Peyer's patch (tissue), 4 donors: Measurements from ENCODE around the gene CA7.

ENCODE experiments used
- POLR2A ChIP-seq, 2 donors: fragments of 450-650 bp; IDR thresholded peaks; one replicate each; pipeline ENCODE4 v1.5.1; 2017; ENCODE audit warnings: antibody characterized with exemption in 2 of 2, mild to moderate bottlenecking in 2 of 2, moderate library complexity in 2 of 2
- TF ChIP-seq, protein P1 (sequence below), 6 experiments: fragments of 450-650 bp in 4 of 6; fragments of 200-600 bp in 2 of 6; sonication (generic) in 1 of 6; IDR thresholded peaks; one replicate each; pipeline ENCODE4 v1.5.1; 2017 to 2019; ENCODE audit warnings: antibody characterized with exemption in 6 of 6, mild to moderate bottlenecking in 3 of 6, moderate library complexity in 1 of 6

DNA sequence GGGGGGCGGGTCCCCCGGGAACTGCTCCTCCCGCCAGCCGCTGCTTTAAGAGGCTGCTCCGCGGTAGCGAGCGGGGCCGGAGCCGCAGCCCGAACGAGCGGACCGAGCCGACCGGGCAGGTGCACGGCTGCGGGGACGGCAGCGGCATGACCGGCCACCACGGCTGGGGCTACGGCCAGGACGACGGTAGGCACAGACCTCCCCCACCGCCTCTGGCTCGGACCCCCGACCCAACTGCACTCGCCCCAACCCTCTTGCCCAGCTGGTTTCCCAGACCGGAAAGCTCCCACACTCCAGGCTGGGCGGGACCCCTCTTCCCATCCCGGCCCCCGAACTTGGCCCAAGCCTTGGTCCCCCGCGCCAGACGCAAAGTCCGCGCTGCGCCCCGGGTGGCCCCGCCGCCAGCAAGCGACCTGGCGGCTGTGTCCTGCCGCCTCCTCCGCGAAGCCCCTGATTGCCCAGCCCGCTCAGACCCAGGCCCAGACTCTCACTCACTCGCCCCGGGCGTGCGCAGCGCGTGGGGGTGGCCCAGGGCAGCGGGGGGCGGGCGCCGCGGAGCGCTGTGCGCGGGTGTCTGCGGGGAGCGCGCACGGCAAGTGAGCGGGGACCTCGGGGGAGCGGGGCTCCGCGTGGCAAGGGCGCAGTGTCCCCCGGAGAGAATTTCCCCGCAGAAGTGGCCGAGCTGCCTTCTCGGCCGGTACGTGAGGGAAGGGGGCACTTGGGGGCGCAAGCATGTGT lies at the start of gene CA7:
- TF ChIP-seq, protein P1, sequence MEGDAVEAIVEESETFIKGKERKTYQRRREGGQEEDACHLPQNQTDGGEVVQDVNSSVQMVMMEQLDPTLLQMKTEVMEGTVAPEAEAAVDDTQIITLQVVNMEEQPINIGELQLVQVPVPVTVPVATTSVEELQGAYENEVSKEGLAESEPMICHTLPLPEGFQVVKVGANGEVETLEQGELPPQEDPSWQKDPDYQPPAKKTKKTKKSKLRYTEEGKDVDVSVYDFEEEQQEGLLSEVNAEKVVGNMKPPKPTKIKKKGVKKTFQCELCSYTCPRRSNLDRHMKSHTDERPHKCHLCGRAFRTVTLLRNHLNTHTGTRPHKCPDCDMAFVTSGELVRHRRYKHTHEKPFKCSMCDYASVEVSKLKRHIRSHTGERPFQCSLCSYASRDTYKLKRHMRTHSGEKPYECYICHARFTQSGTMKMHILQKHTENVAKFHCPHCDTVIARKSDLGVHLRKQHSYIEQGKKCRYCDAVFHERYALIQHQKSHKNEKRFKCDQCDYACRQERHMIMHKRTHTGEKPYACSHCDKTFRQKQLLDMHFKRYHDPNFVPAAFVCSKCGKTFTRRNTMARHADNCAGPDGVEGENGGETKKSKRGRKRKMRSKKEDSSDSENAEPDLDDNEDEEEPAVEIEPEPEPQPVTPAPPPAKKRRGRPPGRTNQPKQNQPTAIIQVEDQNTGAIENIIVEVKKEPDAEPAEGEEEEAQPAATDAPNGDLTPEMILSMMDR (IDR thresholded peaks at IDR 0.05), result no peak
- TF ChIP-seq POLR2A (IDR thresholded peaks at IDR 0.05), result no peak
